ENCODE data around the gene DPEP3.
A peak's percentile ranks its signal among the peaks of the same experiment; 100 is the strongest.
"Not testable (repeated sequence)": the region's sequence is repeated elsewhere in the genome, so short reads cannot be mapped to it uniquely, and the experiment has no call there.

Gene DPEP3

DNA sequence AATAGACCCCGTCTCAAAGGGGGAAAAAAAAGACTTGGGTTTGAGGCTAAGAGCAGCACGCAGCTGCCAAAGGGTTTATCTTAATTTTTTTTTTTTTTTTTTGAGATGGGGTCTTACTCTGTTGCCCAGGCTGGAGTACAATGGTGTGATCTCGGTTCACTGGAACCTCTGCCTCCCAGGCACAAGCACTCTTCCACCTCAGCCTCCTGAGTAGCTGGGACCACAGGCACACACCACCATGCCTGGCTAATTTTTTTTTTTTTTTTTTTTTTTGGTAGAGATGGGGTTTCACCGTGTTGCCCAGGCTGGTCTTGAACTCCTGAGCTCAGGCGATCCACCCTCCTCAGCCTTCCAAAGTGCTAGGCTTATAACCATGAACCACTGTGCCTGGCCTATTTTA lies 42.6 kb downstream of the DPEP3 start:
- not testable (repeated sequence) for DNase-seq, H3K27me3 Mint-ChIP-seq, H3K9me3 Mint-ChIP-seq
- peaks cover 84% of the 10 kb centered on the region for H3K36me3 Mint-ChIP-seq (ENCODE audit: low read depth)
- H3K4me1 Mint-ChIP-seq (ENCODE audit: low read depth), result peaks cover 56% of the 10 kb centered on the region
- peak overlapping the region; percentile 100 for H3K4me3 Mint-ChIP-seq
- peak overlapping the region; percentile 99 for H3K27ac Mint-ChIP-seq

DNA sequence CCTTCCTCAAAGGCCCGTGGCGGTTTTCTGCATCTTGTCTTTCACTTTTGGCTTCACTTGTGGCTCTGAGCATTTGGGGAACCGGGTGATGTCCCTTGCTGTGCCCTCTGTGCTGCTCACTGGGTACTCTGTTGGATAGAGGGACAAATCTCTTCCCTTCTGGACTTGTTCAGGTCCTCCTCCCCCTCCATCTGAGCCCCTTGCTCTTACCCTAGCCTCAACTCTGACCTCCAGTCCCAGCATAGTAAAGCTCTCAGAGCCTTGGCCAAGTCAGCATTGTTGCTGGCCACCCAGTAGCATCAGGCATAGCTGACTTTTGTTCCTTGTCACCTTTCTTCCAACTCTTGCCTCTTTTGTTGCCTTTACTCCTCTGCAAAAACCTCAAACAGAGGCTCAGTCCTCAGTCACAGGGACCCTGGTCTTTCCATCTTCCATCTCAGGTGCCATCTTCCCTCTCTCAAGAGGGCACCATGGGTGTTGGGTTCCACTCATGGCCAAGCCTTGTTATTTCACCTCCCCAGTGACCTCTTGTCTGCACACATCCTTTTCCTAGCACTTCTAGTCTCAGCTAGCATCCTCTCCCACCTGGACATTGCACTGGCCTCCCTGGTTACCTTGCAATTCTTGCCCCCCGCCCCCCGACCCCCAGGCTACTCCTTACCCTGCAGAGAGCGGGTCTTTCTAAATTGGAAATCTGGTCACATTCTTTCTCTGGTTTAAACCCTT lies 43.3 kb downstream of the DPEP3 start:
- DNase-seq, result no peak
- Mint-ChIP-seq H3K9me3 (no peaks in the 10 kb centered on the region), H3K27ac (peak overlapping the region; percentile 99), H3K36me3 (ENCODE audit: low read depth) (peaks cover 84% of the 10 kb centered on the region), H3K4me1 (ENCODE audit: low read depth) (peaks cover 54% of the 10 kb centered on the region), H3K4me3 (peak overlapping the region; percentile 100), H3K27me3 (no peaks in the 10 kb centered on the region)

DNA sequence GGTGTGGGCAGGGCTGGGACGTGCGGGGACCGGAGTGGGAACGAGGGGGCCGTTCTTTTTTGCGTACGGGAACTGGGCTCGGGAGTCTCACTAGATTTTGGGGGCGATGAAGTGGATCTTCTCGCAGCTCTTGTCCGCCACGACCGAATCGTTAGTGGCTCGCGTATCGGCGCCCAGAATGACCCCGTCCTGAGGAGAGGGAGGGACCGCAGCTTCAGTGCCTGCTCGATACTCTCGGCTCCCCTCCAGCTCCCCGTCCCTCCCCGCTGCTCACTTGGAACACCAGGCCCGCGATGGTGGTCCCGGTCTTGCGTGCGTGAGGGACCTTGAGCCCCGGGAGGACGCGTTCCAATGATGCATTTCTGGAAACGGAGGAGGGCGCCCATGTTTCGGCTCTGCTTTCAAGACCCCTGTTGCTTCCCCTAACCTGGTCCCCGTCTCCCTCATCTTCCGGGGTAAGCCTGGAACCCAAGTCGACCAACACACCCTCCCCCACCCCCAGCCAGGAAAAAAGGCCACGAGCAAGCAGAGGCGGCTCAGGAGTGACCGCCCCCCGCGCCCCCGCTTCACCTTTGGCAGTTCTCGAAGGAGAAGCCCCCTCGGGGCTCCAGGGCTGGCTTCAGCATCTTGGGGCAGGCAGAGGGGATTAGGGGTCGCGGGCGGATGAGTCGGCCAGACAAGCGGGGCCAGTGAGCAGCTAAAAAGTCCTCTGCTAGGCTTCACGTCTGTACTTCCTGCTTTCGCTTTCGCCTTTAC lies 44.0 kb downstream of the DPEP3 start, which contains the start of gene PSMB10:
TSS of gene PSMB10 (minus strand) at position 727 of the 756 bp plus-strand sequence. CDS start at position 626, 101 bp downstream.
- Mint-ChIP-seq H3K27ac (peak within 1 kb of the TSS; percentile 99), H3K9me3 (no peaks in the 10 kb centered on the region), H3K36me3 (ENCODE audit: low read depth) (peaks cover 85% of the 10 kb centered on the region), H3K27me3 (no peaks in the 10 kb centered on the region), H3K4me3 (peak within 1 kb of the TSS; percentile 100), H3K4me1 (ENCODE audit: low read depth) (peaks cover 47% of the 10 kb centered on the region)
- DNase-seq, result peak; percentile 82

DNA sequence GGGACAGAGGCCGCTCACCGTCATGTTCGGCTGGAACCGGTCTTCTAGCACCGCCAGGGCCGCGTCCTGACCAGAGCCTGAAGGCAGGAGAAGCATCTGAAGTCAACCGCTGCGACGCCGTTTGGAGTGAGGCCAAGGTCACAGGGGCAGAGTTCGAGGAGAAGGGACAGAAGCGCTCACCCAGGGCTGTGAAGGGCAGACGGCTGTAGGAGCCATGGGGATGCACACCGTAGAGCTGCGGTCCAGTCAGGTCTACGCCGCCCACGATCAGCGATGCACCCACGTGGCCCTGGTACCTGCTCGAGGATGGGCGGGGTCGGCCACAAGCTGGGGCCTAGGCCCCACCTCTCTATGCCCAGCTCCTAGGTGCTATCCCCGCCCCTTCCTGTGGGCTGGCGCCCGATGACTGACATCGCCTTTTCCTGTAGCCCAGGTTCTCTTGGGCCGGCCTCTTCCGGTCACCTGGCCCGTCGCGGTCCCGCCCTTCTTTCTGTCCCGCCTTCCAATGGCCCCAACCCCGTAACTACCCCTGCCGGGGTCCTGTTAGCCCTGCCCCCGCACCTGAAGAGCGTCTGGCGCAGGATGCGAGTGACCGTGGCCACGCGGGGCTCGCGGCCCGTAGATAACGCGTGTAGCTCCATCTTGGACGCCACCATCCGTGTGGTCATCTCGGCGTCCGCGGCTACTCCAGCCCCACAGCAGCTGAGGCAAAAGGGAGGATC lies 44.7 kb downstream of the DPEP3 start:
- Mint-ChIP-seq H3K27ac (peak overlapping the region; percentile 99), H3K4me3 (peak overlapping the region; percentile 100), H3K36me3 (ENCODE audit: low read depth) (peaks cover 89% of the 10 kb centered on the region), H3K27me3 (no peaks in the 10 kb centered on the region), H3K4me1 (ENCODE audit: low read depth) (peaks cover 45% of the 10 kb centered on the region), H3K9me3 (no peaks in the 10 kb centered on the region)
- DNase-seq, result peak; percentile 95

DNA sequence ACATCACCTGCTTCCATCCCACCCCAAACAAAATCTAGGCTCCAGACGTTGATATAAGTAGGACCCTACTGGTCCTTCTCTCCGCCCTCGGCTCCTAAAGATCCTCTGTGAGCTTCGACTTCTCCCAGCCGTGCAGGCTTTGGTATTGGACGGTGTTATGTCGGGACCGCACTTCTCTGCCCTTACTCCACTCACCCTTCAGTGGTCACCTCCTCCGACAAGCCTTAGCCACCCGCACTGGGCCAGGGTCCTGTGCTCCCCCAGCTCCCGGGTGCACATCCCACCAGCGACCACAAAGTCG lies 45.2 kb downstream of the DPEP3 start:
- DNase-seq, result no peak
- Mint-ChIP-seq H3K36me3 (ENCODE audit: low read depth) (peaks cover 89% of the 10 kb centered on the region), H3K4me1 (ENCODE audit: low read depth) (peaks cover 40% of the 10 kb centered on the region), H3K27me3 (no peaks in the 10 kb centered on the region), H3K27ac (peak overlapping the region; percentile 99), H3K4me3 (peak overlapping the region; percentile 100), H3K9me3 (no peaks in the 10 kb centered on the region)

DNA sequence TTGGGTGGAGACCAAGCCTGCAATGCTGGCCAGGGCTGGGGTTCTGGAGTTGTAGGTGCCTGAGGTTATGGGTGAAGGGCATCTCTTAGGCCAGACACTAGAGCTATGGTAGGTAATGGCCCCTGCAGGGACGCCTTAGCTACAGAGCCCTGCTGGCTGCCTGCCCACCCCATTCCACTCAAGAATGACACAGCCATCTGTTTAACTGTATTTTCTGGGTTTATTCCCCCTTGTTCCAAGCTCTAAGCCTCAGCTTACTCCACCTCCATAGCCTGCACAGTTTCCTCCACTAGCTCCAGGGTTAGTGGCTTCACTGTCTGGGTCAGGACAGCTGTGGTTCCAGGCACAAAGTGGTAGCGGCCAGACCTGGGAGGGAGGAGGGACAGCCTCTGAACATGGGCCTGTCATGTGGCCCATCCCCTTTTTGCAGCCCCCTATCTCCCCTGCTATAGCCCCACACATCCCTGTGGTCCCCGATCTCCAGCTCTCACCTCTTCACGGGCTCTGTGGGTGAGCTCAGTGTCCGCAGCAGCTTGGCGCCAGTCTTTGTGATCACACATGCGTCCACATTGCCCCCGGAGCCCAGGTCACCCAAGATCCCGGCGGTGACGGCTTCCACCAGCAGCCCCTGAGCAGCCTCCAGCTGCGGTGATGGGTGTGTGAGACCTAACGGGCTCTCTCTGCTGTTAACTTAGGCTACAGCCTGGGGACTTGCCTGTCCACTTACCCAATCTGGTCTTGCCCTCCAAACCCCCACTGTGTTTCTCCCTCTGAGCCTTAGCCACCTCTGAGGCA lies 45.8 kb downstream of the DPEP3 start:
- Mint-ChIP-seq H3K27ac (peak overlapping the region; percentile 99), H3K4me3 (peak overlapping the region; percentile 100), H3K36me3 (ENCODE audit: low read depth) (peaks cover 89% of the 10 kb centered on the region), H3K9me3 (no peaks in the 10 kb centered on the region), H3K27me3 (no peaks in the 10 kb centered on the region), H3K4me1 (ENCODE audit: low read depth) (peaks cover 34% of the 10 kb centered on the region)
- DNase-seq, result no peak

DNA sequence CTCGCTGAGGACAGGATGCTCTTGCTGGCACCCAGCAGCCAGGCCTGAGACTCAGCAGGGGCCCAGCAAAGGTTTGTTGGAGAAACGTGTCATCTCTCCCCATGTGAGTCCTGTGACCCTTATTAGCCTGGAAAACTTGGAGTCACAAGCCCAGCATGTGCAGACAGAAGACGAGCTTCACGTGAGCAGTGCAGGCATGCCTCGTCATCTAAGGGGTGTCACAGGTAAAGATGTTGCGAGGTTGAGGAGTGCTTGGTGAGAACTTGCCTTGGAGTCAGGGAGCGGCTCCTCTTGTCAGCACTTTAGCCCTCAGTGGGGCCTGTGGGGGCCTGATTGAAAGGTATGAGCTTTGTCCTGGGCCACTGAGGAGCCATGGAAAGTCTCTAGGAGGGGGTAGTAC lies 46.5 kb downstream of the DPEP3 start:
- Mint-ChIP-seq H3K4me3 (peak overlapping the region; percentile 100), H3K27me3 (no peaks in the 10 kb centered on the region), H3K27ac (peak overlapping the region; percentile 99), H3K4me1 (ENCODE audit: low read depth) (peaks cover 28% of the 10 kb centered on the region), H3K36me3 (ENCODE audit: low read depth) (peaks cover 89% of the 10 kb centered on the region), H3K9me3 (no peaks in the 10 kb centered on the region)
- DNase-seq, result no peak

DNA sequence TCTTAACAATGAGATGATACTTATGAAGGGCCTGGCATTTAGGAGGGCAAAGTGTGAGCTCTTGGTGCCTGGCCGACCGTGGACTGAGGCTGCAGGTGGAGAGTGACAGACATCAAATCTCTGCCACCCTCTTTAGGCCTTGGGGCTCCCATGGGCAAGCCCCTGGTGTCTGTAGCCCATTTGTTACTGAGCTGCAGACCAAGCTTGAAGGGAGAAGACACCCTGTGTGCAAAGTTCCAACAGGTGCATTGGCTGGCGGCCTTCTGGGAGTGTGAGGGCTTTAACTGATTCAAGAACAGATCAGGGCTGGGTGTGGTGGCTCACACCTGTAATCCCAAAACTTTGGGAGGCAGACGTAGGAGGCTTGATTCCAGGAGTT lies 47.8 kb downstream of the DPEP3 start:
- no peak for DNase-seq
- H3K27me3 Mint-ChIP-seq, result no peaks in the 10 kb centered on the region
- no peak overlapping the region for H3K4me3 Mint-ChIP-seq
- peaks cover 98% of the 10 kb centered on the region for H3K36me3 Mint-ChIP-seq (ENCODE audit: low read depth)
- H3K4me1 Mint-ChIP-seq (ENCODE audit: low read depth), result peaks cover 28% of the 10 kb centered on the region
- H3K27ac Mint-ChIP-seq, result peak overlapping the region; percentile 44
- no peaks in the 10 kb centered on the region for H3K9me3 Mint-ChIP-seq

DNA sequence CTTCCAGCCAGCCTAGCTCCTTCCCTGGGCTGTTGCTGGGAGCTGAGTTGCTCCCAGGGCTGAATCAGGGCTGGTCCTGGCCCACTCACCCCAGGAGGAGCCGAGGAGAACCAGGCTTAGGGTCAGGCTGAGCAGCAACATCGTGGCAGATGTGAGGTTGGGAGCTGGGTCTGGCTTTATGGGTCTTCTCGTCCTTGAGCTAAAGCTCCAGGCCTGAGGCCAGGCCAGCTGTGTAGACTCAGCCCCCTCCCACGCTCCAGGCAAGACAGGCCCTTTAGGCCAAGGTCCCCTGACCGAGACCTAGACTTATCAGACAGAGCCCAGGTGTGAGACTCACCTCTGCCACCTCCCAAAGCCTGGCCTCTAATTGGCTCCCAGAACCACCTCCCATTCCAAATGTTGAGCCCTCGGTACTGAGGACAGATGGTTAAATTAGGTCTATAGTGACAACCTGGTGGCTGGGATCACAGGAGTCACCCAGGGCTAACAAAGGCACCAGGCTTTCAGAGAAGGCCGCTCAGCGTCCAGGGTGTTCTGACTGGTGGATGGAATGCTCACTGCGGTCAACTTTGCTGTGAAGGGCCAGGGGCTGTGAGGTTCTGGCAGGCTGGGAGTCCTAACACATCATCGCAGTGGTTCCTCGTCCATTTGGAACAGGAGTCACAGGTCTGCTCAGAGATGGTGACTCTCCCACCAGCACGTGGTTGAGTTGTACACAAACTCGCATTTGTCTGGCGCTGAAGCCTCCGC lies 48.4 kb downstream of the DPEP3 start, which contains the start of gene CTRL:
TSS of gene CTRL (minus strand) at position 151 of the 750 bp plus-strand sequence. CDS start at position 141, 10 bp downstream.
- Mint-ChIP-seq H3K4me1 (ENCODE audit: low read depth) (peaks cover 22% of the 10 kb centered on the region), H3K27me3 (no peaks in the 10 kb centered on the region), H3K36me3 (ENCODE audit: low read depth) (peaks cover 92% of the 10 kb centered on the region), H3K27ac (peak within 1 kb of the TSS; percentile 44), H3K9me3 (no peaks in the 10 kb centered on the region), H3K4me3 (no peak within 1 kb of the TSS)
- DNase-seq, result no peak

DNA sequence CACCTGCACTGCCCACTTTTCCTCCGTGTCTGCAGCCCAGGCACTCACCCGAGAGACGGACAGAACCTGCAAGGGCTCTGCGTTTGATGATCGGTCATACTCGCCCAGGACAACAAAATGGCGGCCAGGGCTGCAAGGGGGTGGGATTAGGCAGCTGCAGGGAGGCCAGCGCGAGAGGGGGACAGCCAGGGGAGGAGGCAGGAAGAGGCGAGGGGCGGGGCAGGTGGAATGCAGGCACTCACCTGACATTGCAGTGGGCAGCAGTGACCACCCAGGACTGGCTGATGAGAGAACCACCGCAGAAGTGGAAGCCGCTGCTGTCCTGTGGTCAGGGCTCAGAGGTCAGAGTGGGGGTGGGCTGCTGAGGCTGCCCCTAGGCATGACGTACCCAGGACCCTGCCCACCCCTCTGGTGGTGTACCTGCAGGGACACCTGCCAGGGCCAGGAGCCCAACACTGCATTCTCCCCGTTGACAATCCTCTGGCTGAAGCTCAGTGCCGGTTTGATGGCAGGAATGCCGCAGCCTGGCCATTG lies 49.6 kb downstream of the DPEP3 start:
- H3K36me3 Mint-ChIP-seq (ENCODE audit: low read depth), result peaks cover 86% of the 10 kb centered on the region

DNA sequence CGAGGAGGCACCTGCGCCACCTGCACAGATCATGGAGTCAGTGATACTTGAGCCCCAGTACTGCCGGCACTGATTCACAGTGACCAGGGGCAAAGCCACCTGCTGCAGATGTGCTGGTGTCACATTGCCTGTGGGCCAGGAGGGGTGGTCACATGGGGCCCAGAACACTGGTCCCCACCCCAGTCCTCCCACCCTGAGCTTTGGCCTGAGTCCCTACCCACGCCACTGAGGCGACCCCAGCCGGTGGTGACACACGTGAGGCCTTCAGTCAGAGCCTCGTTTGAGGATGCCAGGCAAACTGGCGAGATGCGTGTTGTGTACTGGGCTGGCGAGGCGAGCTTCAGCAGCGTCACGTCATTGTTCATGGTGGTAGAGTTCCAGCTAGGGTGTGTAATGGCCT lies 50.1 kb downstream of the DPEP3 start:
- Mint-ChIP-seq H3K27me3 (no peaks in the 10 kb centered on the region), H3K4me3 (no peak overlapping the region), H3K27ac (peak overlapping the region; percentile 47), H3K4me1 (ENCODE audit: low read depth) (peaks cover 18% of the 10 kb centered on the region), H3K36me3 (ENCODE audit: low read depth) (peaks cover 81% of the 10 kb centered on the region), H3K9me3 (no peaks in the 10 kb centered on the region)
- DNase-seq, result no peak

More for the DNA sequence above, 49.6 kb downstream of the DPEP3 start:
- H3K27ac Mint-ChIP-seq, result no peak overlapping the region
- H3K4me1 Mint-ChIP-seq (ENCODE audit: low read depth), result peaks cover 22% of the 10 kb centered on the region
- no peak overlapping the region for H3K4me3 Mint-ChIP-seq
- no peaks in the 10 kb centered on the region for H3K27me3 Mint-ChIP-seq
- no peaks in the 10 kb centered on the region for H3K9me3 Mint-ChIP-seq
- no peak for DNase-seq

DNA sequence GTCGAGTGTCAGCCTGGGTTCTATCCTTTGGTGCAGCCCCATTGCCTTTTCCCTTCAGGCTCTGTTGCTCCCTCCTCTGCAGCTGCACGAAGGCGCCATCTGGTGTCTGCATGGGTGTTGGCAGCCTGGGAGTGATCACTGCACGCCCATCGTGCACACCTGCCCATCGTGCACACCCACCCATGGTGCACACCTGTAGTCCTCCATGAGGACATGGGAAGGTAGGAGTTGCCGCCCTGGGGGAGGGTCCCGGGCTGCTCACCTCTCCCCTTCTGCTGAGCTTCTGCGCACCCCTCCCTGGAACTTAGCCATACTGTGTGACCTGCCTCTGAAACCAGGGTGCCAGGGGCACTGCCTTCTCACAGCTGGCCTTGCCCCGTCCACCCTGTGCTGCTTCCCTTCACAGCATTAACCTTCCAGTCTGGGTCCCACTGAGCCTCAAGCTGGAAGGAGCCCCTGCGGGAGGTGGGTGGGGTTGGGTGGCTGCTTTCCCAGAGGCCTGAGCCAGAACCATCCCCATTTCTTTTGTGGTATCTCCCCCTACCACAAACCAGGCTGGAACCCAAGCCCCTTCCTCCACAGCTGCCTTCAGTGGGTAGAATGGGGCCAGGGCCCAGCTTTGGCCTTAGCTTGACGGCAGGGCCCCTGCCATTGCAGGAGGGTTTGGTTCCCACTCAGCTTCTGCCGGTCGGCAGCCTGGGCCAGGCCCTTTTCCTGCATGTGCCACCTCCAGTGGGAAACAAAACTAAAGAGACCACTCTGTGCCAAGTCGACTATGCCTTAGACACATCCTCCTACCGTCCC lies 51.5 kb downstream of the DPEP3 start:
- Mint-ChIP-seq H3K27ac (peak overlapping the region; percentile 68), H3K4me1 (ENCODE audit: low read depth) (peaks cover 4% of the 10 kb centered on the region), H3K9me3 (no peaks in the 10 kb centered on the region), H3K36me3 (ENCODE audit: low read depth) (peaks cover 69% of the 10 kb centered on the region), H3K4me3 (no peak overlapping the region), H3K27me3 (no peaks in the 10 kb centered on the region)
- peak; percentile 87 for DNase-seq

DNA sequence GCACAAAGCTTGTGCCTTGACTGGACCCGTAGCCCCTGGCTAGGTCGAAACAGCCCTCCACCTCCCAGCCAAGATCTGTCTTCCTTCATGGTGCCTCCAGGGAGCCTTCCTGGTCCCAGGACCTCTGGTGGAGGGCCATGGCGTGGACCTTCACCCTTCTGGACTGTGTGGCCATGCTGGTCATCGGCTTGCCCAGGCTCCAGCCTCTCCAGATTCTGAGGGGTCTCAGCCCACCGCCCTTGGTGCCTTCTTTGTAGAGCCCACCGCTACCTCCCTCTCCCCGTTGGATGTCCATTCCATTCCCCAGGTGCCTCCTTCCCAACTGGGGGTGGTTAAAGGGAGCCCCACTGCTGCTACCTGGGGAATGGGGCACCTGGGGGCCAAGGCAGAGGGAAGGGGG lies 52.2 kb downstream of the DPEP3 start:
- no peak for DNase-seq
- no peaks in the 10 kb centered on the region for H3K9me3 Mint-ChIP-seq
- no peak overlapping the region for H3K4me3 Mint-ChIP-seq
- peak overlapping the region; percentile 68 for H3K27ac Mint-ChIP-seq
- H3K36me3 Mint-ChIP-seq (ENCODE audit: low read depth), result peaks cover 66% of the 10 kb centered on the region
- H3K27me3 Mint-ChIP-seq, result no peaks in the 10 kb centered on the region
- H3K4me1 Mint-ChIP-seq (ENCODE audit: low read depth), result peaks cover 3% of the 10 kb centered on the region

Measured in activated T-cell treated with anti-CD3 and anti-CD28 coated beads, Interleukin-2, amount 50 U/mL, for 24 hours (primary cell).